Endothelial cell (in vitro differentiated cells): ENCODE measurements around the gene CCL8. TPM values are rescaled to one million over a fixed set of nuclear protein-coding genes. Genes with fewer than 3 reads are reported as not detected.

Source experiments
- DNase-seq: peaks from one replicate; pipeline ENCODE4 v3.0.0; 2021; ENCODE audit warnings: low spot score
- H3K27ac Mint-ChIP-seq: one replicate; pipeline ENCODE4 v1.8.0; 2021; ENCODE audit warnings: mixed read lengths, inconsistent platforms; ENCODE audit not compliant: unreplicated experiment
- H3K27me3 Mint-ChIP-seq: one replicate; pipeline ENCODE4 v1.8.0; 2021; ENCODE audit warnings: mild to moderate bottlenecking, moderate library complexity, mixed read lengths, inconsistent platforms; ENCODE audit not compliant: unreplicated experiment
- H3K36me3 Mint-ChIP-seq: one replicate; pipeline ENCODE4 v1.8.0; 2021; ENCODE audit warnings: mild to moderate bottlenecking, low read depth, mixed read lengths, inconsistent platforms; ENCODE audit not compliant: unreplicated experiment
- H3K4me1 Mint-ChIP-seq: one replicate; pipeline ENCODE4 v1.8.0; 2021; ENCODE audit warnings: mild to moderate bottlenecking, mixed read lengths, inconsistent platforms; ENCODE audit not compliant: unreplicated experiment
- H3K4me3 Mint-ChIP-seq: one replicate; pipeline ENCODE4 v1.8.0; 2021; ENCODE audit warnings: mild to moderate bottlenecking, mixed read lengths, inconsistent platforms; ENCODE audit not compliant: unreplicated experiment
- H3K9me3 Mint-ChIP-seq: one replicate; pipeline ENCODE4 v1.8.0; 2021; ENCODE audit warnings: mixed read lengths, inconsistent platforms; ENCODE audit not compliant: unreplicated experiment
- total RNA-seq: library from RNA; stranded (reverse); fragmentation: NEBNext Ultra II Directional; extraction: Animal tissue kit (Norgen Biotek cat#: 25700); gene quantifications from one replicate; pipeline ENCODE4 v1.2.1, GENCODE V29; 2021; ENCODE audit not compliant: unreplicated experiment
- TF ChIP-seq, protein P1 (sequence below): fragments of 200-600 bp; sonication (generic); IDR thresholded peaks from one replicate; pipeline ENCODE4 v1.5.0; 2021; ENCODE audit warnings: antibody characterized with exemption; ENCODE audit not compliant: unreplicated experiment

The CCL8 gene
- total RNA-seq, 1 donor from 2014 or later, result not detected

DNA sequence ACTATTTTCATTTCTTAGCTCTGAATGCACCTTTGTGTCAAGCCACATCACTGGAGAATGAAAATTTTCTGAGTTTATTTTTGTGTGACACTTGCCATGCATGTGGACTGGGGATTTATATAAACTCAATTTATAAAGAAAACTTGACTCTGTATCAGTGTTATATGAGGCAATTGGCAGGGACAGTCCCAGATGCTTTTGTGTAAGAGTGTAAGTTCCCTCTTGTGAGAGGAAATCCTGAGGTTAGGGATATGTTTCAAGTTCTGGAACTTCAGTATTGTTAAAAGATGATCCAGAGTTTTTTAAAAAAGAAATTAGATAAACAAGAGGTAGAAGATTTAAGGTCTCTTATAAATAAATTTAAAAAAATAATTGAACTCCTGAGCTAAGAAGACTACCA, 10.9 kb upstream of the CCL8 start:
- DNase-seq, result no peak
- Mint-ChIP-seq H3K4me3 (no peak overlapping the region), H3K27me3 (no peaks in the 10 kb centered on the region), H3K9me3 (no peaks in the 10 kb centered on the region), H3K36me3 (no peaks in the 10 kb centered on the region), H3K27ac (no peak overlapping the region), H3K4me1 (no peaks in the 10 kb centered on the region)
- TF ChIP-seq, protein P1, sequence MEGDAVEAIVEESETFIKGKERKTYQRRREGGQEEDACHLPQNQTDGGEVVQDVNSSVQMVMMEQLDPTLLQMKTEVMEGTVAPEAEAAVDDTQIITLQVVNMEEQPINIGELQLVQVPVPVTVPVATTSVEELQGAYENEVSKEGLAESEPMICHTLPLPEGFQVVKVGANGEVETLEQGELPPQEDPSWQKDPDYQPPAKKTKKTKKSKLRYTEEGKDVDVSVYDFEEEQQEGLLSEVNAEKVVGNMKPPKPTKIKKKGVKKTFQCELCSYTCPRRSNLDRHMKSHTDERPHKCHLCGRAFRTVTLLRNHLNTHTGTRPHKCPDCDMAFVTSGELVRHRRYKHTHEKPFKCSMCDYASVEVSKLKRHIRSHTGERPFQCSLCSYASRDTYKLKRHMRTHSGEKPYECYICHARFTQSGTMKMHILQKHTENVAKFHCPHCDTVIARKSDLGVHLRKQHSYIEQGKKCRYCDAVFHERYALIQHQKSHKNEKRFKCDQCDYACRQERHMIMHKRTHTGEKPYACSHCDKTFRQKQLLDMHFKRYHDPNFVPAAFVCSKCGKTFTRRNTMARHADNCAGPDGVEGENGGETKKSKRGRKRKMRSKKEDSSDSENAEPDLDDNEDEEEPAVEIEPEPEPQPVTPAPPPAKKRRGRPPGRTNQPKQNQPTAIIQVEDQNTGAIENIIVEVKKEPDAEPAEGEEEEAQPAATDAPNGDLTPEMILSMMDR, result no peak

DNA sequence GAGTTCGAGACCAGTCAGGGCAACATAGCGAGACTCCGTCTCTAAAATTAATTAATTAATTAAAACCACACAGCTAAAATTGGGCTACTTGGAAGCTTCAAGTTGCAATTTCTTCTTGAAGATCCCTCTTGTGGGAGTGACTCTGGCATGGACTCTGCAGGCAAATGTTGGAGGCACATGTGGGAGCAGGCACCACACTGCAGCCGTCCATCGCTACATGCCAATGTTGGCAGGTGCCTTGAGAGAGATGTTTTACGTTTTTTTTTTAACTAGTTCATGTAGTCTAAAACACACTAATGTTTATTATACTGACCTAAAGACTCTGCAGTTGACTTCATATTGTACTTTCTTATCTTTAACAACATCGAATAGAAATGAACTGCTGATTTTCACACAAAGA, 7.9 kb upstream of the CCL8 start:
- H3K27me3 Mint-ChIP-seq, result no peaks in the 10 kb centered on the region
- H3K4me1 Mint-ChIP-seq, result no peaks in the 10 kb centered on the region
- no peak overlapping the region for H3K27ac Mint-ChIP-seq
- no peak for DNase-seq
- TF ChIP-seq, protein P1, result no peak
- H3K9me3 Mint-ChIP-seq, result no peaks in the 10 kb centered on the region
- H3K36me3 Mint-ChIP-seq, result no peaks in the 10 kb centered on the region
- no peak overlapping the region for H3K4me3 Mint-ChIP-seq

- Mint-ChIP-seq H3K27me3 (no peaks in the 10 kb centered on the region), H3K36me3 (no peaks in the 10 kb centered on the region), H3K4me3 (no peak overlapping the region), H3K4me1 (no peaks in the 10 kb centered on the region), H3K9me3 (no peaks in the 10 kb centered on the region), H3K27ac (no peak overlapping the region)
- TF ChIP-seq, protein P1, result no peak
- DNase-seq, result no peak
Measured at GRCh38 chr17:34312080-34312479, 7.2 kb upstream of the CCL8 start.

DNA sequence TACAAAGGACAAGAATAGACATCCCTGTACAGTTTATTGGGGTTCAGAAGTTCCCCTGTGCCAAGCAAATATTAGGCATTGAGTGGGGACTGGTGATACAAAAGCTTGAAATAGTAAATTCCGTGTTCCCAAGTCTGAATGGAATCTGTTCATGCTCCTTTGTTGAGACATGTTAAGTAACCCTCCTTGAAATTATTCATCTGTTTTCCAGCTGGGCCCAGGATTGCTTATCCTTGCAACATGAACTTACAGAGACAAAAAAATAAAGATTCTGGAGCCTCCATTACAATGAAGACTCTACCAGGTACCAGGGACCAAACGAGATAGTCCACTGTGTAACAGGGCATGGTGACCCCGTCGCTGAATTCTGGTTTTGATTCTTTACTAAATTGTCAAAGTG, 6.1 kb upstream of the CCL8 start:
- no peaks in the 10 kb centered on the region for H3K4me1 Mint-ChIP-seq
- no peaks in the 10 kb centered on the region for H3K9me3 Mint-ChIP-seq
- H3K27me3 Mint-ChIP-seq, result no peaks in the 10 kb centered on the region
- DNase-seq, result no peak
- TF ChIP-seq, protein P1, result no peak
- H3K27ac Mint-ChIP-seq, result no peak overlapping the region
- no peak overlapping the region for H3K4me3 Mint-ChIP-seq
- H3K36me3 Mint-ChIP-seq, result no peaks in the 10 kb centered on the region

DNA sequence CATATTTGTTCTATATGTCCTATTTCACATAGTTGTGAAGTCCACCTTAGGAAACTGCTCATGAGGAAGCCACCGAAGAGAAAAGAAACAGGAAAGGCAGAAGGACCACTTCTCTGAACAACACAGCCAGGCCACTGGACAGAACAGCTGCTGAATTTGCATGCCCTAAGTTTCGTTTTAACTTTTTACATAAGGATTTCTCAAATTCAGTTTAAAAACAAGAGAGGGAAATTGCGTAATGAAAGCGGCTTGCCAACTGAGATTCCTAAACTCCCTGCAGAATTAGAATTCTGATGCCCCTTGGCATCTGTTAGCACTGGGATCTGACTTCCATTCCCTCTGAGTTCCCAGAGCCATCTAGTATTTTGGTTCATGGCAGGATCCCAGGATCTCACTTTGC, 5.0 kb upstream of the CCL8 start:
- TF ChIP-seq, protein P1, result no peak
- H3K27ac Mint-ChIP-seq, result no peak overlapping the region
- no peak for DNase-seq
- H3K4me1 Mint-ChIP-seq, result no peaks in the 10 kb centered on the region
- H3K4me3 Mint-ChIP-seq, result no peak overlapping the region
- H3K9me3 Mint-ChIP-seq, result no peaks in the 10 kb centered on the region
- H3K36me3 Mint-ChIP-seq, result no peaks in the 10 kb centered on the region
- H3K27me3 Mint-ChIP-seq, result no peaks in the 10 kb centered on the region
